Mucosa of descending colon (tissue), 3 donors: ENCODE results near the gene KCNK17. TPM values are rescaled to one million over a fixed set of nuclear protein-coding genes. Genes with fewer than 3 reads are reported as not detected.

Source experiments
- ATAC-seq: fragments of 200-7000 bp; cut with Tn5 transposase; one replicate; pipeline ENCODE4 v1.9.1; 2020; ENCODE audit warnings: mild to moderate bottlenecking, moderate library complexity
- DNase-seq, 3 donors: peaks; one replicate each; pipeline ENCODE4 v3.0.0-alpha.2; 2020
- H3K36me3 ChIP-seq: fragments of 200-600 bp; one replicate; pipeline ENCODE4 v1.8.0; 2021; ENCODE audit warnings: low read depth, mild to moderate bottlenecking
- H3K4me1 ChIP-seq: fragments of 200-600 bp; one replicate; pipeline ENCODE4 v1.8.0; 2021; ENCODE audit warnings: low read depth, mild to moderate bottlenecking
- H3K4me3 ChIP-seq: fragments of 200-600 bp; one replicate; pipeline ENCODE4 v1.8.0; 2021; ENCODE audit warnings: mild to moderate bottlenecking
- H3K9me3 ChIP-seq: fragments of 200-600 bp; one replicate; pipeline ENCODE4 v1.8.0; 2021; ENCODE audit warnings: mild to moderate bottlenecking
- intact Hi-C, 2 donors: fragments of 100-400 bp; cut with DNase I in 1 of 2; cut with micrococcal nuclease in 1 of 2; formaldehyde crosslinking; loops; one replicate each; pipeline versions ENCODE4 v1.11.0 to v1.11.1; 2022; cut with DNase I, micrococcal nuclease
- total RNA-seq, 3 donors: library from RNA; stranded (reverse); fragmentation: NEBNext Ultra II Directional in 2 of 3; extraction: Animal tissue kit (Norgen Biotek cat#: 25700) in 2 of 3; gene quantifications; one replicate each; pipeline versions ENCODE4 v1.2.1 to v1.2.4, GENCODE V29; 2021 to 2023
- TF ChIP-seq, protein P1 (sequence below): fragments of 200-600 bp; IDR thresholded peaks from one replicate; pipeline ENCODE4 v1.8.0; 2022; ENCODE audit warnings: antibody characterized with exemption, mild to moderate bottlenecking
- donor health status: DM: no; HTN: no; CAD: no; lungs with moderate emphysema.
- donor health status: DM: no; HTN: no; CAD: no.
- donor health status: DM: no; HTN: yes; CAD: no.

Gene KCNK17
- total RNA-seq, 3 donors from 2014 or later: 0.24 to 0.63 TPM; not detected in 1

- no peaks in the 10 kb centered on the region for H3K36me3 ChIP-seq
- DNase-seq (no peak), ATAC-seq (no peak)
- intact Hi-C loops: no loop called here
- TF ChIP-seq, protein P1, sequence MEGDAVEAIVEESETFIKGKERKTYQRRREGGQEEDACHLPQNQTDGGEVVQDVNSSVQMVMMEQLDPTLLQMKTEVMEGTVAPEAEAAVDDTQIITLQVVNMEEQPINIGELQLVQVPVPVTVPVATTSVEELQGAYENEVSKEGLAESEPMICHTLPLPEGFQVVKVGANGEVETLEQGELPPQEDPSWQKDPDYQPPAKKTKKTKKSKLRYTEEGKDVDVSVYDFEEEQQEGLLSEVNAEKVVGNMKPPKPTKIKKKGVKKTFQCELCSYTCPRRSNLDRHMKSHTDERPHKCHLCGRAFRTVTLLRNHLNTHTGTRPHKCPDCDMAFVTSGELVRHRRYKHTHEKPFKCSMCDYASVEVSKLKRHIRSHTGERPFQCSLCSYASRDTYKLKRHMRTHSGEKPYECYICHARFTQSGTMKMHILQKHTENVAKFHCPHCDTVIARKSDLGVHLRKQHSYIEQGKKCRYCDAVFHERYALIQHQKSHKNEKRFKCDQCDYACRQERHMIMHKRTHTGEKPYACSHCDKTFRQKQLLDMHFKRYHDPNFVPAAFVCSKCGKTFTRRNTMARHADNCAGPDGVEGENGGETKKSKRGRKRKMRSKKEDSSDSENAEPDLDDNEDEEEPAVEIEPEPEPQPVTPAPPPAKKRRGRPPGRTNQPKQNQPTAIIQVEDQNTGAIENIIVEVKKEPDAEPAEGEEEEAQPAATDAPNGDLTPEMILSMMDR: no peak
- H3K4me3 ChIP-seq: no peak overlapping the region
- H3K9me3 ChIP-seq: no peaks in the 10 kb centered on the region
- H3K4me1 ChIP-seq: no peaks in the 10 kb centered on the region
These were observed 27.1 kb upstream of the KCNK17 start for GRCh38 chr6:39341352-39341751.

DNA sequence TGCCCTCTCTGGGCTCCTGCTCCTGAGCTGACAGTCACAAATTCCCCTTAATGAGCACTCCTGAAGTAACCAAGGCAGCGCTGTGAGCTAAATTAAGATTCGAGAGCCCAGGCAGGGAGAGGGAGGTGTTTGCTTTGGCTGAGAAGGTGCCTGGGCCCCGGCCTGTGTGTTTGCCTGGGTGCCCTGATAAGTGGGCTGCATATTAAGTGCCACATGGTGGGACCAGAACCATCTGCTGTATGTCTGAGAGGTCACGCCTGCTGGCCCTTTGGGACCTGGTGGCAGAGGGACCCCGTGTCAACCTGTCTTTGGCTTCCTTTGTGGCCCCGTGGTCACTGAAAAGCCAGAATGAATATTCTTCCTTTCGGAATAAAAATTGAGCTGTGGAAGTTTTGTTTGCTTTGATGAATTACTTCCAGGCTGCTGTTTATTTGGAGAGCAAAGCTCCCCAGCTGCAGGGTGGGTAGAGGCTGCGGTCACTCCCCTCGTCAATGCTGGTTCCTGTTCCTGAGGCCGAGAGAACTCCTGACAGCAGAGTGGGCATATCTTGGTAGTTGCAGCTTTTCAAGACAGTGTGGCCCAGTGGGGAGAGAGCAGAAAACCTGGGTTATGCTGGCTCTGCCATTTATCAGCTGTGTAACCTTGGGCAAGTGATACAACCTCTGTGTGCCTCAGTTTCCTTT, 25.8 kb upstream of the KCNK17 start:
- no peak for ATAC-seq
- no peaks in the 10 kb centered on the region for H3K36me3 ChIP-seq
- no peak overlapping the region for H3K4me3 ChIP-seq
- H3K9me3 ChIP-seq: no peaks in the 10 kb centered on the region
- peak in 1 of 3 donors; percentile 16 for DNase-seq
- TF ChIP-seq, protein P1: no peak
- H3K4me1 ChIP-seq: no peaks in the 10 kb centered on the region
- intact Hi-C loops: no loop called here

DNA sequence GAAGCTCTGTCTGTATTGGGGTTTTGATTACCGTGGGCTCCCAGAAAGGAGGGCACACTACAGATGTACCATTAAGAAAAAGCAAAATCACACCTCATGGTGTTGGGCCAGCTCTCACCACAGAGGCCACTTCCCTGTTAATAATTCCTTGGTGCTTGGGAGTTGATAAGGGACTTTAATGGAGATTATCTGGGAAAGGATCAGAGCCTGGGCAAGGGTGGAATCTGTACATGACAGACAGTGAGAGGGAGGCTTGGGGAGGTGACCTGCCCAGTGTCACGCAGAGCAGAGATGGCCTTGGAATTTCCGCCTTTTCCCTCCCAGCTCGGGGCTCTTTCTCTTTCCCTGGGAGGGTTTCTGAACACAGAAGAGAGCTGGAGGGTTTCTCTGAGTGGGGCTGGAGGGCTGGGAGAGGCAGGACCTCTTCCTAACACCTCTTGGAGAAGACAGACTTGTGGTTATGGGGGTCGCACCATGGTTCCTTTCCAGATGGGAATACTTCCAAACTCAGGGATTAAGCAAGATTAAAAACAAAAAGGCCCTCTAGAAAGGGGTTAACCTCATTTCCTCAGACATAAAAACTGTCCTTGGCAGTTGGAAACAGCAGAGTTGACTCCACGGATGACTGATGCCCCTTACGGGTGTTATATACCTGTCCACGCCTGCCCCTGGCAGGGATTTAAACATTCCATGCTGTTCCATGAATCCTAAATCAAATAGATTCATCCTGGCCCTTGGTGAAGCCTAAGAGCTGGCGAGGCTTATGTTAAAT, 25.1 kb upstream of the KCNK17 start:
- no peak for ATAC-seq
- H3K36me3 ChIP-seq: no peaks in the 10 kb centered on the region
- no peaks in the 10 kb centered on the region for H3K4me1 ChIP-seq
- no peak for DNase-seq
- TF ChIP-seq, protein P1: no peak
- intact Hi-C loops: no loop called here
- H3K9me3 ChIP-seq: no peaks in the 10 kb centered on the region
- H3K4me3 ChIP-seq: no peak overlapping the region

DNA sequence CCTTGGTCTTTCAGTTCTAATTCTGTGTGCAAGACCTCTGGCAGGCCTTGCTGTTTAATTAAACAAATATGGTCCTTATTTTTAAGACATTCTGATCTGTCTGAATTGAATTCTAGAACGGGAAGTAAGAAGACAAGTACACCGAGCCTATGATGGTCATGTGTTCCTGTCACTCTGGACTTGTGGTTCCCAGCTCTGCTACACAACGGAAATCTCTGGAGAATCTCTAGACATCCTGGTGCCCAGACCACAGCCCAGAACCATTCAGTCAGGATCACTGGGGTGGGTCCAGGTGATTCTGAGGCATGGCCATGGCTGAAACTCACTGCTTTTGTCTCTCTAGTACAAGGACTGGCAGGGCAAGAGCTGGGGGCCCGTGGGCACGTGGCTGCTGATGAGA, 24.2 kb upstream of the KCNK17 start:
- TF ChIP-seq, protein P1: no peak
- H3K4me3 ChIP-seq: no peak overlapping the region

GRCh38 chr6:39335780-39336545, 21.7 kb upstream of the KCNK17 start:
- TF ChIP-seq, protein P1: no peak
- H3K4me1 ChIP-seq: no peaks in the 10 kb centered on the region
- no peaks in the 10 kb centered on the region for H3K9me3 ChIP-seq
- no peak for DNase-seq
- ATAC-seq: peak; percentile 51
- intact Hi-C loops: no loop called here
- no peak overlapping the region for H3K4me3 ChIP-seq
- H3K36me3 ChIP-seq: no peaks in the 10 kb centered on the region

More for the DNA sequence above, 24.2 kb upstream of the KCNK17 start:
- Histone ChIP-seq H3K9me3 (no peaks in the 10 kb centered on the region), H3K36me3 (no peaks in the 10 kb centered on the region), H3K4me1 (no peaks in the 10 kb centered on the region)
- intact Hi-C loops: no loop called here
- ATAC-seq (no peak), DNase-seq (no peak)
